Thoracic aorta (tissue), 2 donors: ENCODE data around the gene XPA. TPM values are rescaled to one million over a fixed set of nuclear protein-coding genes. Genes with fewer than 3 reads are reported as not detected.
A peak's percentile ranks its signal among the peaks of the same experiment; 100 is the strongest.

ENCODE experiments used
- ATAC-seq: fragments of 150-250 bp; one replicate; pipeline ENCODE4 v1.8.0; 2017; ENCODE audit warnings: low read depth; ENCODE audit not compliant: insufficient number of reproducible peaks, low FRiP score
- DNase-seq: peaks from one replicate; pipeline ENCODE4 v3.0.0-alpha.2; 2020; ENCODE audit warnings: low spot score
- H3K27ac ChIP-seq, 2 donors: fragments of 200-600 bp; sonication (generic); 1 replicate in 1 of 2; 2 replicates in 1 of 2; pipeline ENCODE4 v1.5.1; 2016; ENCODE audit warnings: mild to moderate bottlenecking in 2 of 2, moderate library complexity in 2 of 2
- H3K27me3 ChIP-seq: fragments of 200-600 bp; sonication (generic); replicated peaks from 2 replicates; pipeline ENCODE4 v1.6.0; 2016; ENCODE audit warnings: mild to moderate bottlenecking; ENCODE audit not compliant: insufficient read depth
- H3K36me3 ChIP-seq: fragments of 200-600 bp; sonication (generic); one replicate; pipeline ENCODE4 v1.5.1; 2016
- H3K4me1 ChIP-seq, 2 donors: fragments of 200-600 bp; sonication (generic); 1 replicate in 1 of 2; 2 replicates in 1 of 2; pipeline versions ENCODE4 v1.5.1 to v1.6.0; 2016; ENCODE audit warnings: low read depth in 2 of 2, mild to moderate bottlenecking in 1 of 2; ENCODE audit not compliant: control insufficient read depth in 1 of 2
- H3K4me3 ChIP-seq: fragments of 200-600 bp; sonication (generic); 2 replicates; pipeline ENCODE4 v1.5.1; 2016; ENCODE audit warnings: mild to moderate bottlenecking
- H3K9me3 ChIP-seq: fragments of 200-600 bp; sonication (generic); 2 replicates; pipeline ENCODE4 v1.5.1; 2016
- CTCF ChIP-seq: fragments of 200-600 bp; sonication (generic); IDR thresholded peaks from one replicate; pipeline ENCODE4 v1.5.1; 2019; ENCODE audit warnings: antibody characterized with exemption
- total RNA-seq, 2 donors: library from RNA; depleted of rRNA; stranded (reverse); fragments of >200 nt; gene quantifications; one replicate each; pipeline versions ENCODE4 v1.1.0 to v1.2.3, GENCODE V29; 2016

Gene XPA
- total RNA-seq, 2 donors from 2014 or later: 15.0 to 23.2 TPM

GRCh38 chr9:97666907-97667686, 30.0 kb downstream of the XPA start:
- no peak for TF ChIP-seq CTCF
- DNase-seq (no peak), ATAC-seq (no peak)
- Histone ChIP-seq H3K9me3 (no peaks in the 10 kb centered on the region), H3K27me3 (no peaks in the 10 kb centered on the region), H3K4me1 (no peaks in the 10 kb centered on the region), H3K36me3 (peaks cover 51% of the 10 kb centered on the region), H3K27ac (no peak overlapping the region), H3K4me3 (no peak overlapping the region)

- Histone ChIP-seq H3K27me3 (no peaks in the 10 kb centered on the region), H3K4me3 (no peak overlapping the region), H3K36me3 (peaks cover 37% of the 10 kb centered on the region), H3K4me1 (no peaks in the 10 kb centered on the region), H3K27ac (no peak overlapping the region), H3K9me3 (no peaks in the 10 kb centered on the region)
- ATAC-seq: no peak
- DNase-seq: no peak
- TF ChIP-seq CTCF: no peak
These were observed 31.4 kb downstream of the XPA start for GRCh38 chr9:97665742-97666141.

- Histone ChIP-seq H3K27me3 (no peaks in the 10 kb centered on the region), H3K9me3 (no peaks in the 10 kb centered on the region), H3K27ac (peak overlapping the region in 1 of 2 donors; percentile 45), H3K4me1 (no peaks in the 10 kb centered on the region), H3K4me3 (no peak overlapping the region), H3K36me3 (peaks cover 45% of the 10 kb centered on the region)
- no peak for DNase-seq
- TF ChIP-seq CTCF: no peak
- ATAC-seq: no peak
These were observed 36.3 kb downstream of the XPA start for GRCh38 chr9:97660847-97661246.

- Histone ChIP-seq H3K27me3 (no peaks in the 10 kb centered on the region), H3K4me1 (no peaks in the 10 kb centered on the region), H3K27ac (peak overlapping the region in 1 of 2 donors; percentile 45), H3K36me3 (peaks cover 47% of the 10 kb centered on the region), H3K4me3 (no peak overlapping the region), H3K9me3 (no peaks in the 10 kb centered on the region)
- TF ChIP-seq CTCF: no peak
- DNase-seq: no peak
- no peak for ATAC-seq
These were observed 36.8 kb downstream of the XPA start for GRCh38 chr9:97660340-97660739.

GRCh38 chr9:97659771-97660170, 37.4 kb downstream of the XPA start:
- Histone ChIP-seq H3K27ac (peak overlapping the region in 1 of 2 donors; percentile 45), H3K27me3 (no peaks in the 10 kb centered on the region), H3K9me3 (no peaks in the 10 kb centered on the region), H3K4me3 (no peak overlapping the region), H3K4me1 (no peaks in the 10 kb centered on the region), H3K36me3 (peaks cover 49% of the 10 kb centered on the region)
- no peak for DNase-seq
- TF ChIP-seq CTCF: no peak
- ATAC-seq: no peak
